ENCODE measurements around the gene OR10G3.
"Not testable (repeated sequence)": the region's sequence is repeated elsewhere in the genome, so short reads cannot be mapped to it uniquely, and the experiment has no call there.

Gene OR10G3, protein sequence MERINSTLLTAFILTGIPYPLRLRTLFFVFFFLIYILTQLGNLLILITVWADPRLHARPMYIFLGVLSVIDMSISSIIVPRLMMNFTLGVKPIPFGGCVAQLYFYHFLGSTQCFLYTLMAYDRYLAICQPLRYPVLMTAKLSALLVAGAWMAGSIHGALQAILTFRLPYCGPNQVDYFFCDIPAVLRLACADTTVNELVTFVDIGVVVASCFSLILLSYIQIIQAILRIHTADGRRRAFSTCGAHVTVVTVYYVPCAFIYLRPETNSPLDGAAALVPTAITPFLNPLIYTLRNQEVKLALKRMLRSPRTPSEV

DNA sequence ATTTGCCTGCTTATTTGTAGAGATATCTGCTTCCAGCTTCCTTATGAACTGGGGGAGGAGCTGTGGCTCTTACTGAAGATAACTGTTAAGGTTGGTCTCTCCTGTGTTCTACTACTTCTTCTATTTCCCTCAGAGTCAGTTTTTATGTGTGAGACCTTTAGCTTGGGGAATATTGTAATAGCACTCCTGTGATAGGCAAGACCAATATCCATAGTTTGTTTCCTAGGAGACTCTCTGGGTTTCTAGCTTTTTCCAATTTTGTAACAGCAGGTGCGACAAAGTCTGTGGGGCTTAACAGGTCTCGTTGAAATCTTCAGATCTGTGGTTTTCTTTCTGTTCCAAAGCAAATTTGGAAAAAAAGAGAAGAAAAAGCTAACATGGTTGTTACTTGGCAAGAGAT, at the start of gene OR10G3:
Gene OR10G3, minus strand, starts transcription at position 101 of the 400 bp plus-strand sequence. CDS start 9,332 bp downstream, outside the sequence.
- no peaks in the 10 kb centered on the region for H3K4me1 Mint-ChIP-seq (ENCODE audit: low read depth)
- H3K36me3 Mint-ChIP-seq (ENCODE audit: low read depth) = no peaks in the 10 kb centered on the region
- H3K27me3 Mint-ChIP-seq = peaks cover 9% of the 10 kb centered on the region
- H3K9me3 Mint-ChIP-seq = no peaks in the 10 kb centered on the region
- H3K27ac Mint-ChIP-seq = no peak within 1 kb of the TSS
- H3K4me3 Mint-ChIP-seq = no peak within 1 kb of the TSS

DNA sequence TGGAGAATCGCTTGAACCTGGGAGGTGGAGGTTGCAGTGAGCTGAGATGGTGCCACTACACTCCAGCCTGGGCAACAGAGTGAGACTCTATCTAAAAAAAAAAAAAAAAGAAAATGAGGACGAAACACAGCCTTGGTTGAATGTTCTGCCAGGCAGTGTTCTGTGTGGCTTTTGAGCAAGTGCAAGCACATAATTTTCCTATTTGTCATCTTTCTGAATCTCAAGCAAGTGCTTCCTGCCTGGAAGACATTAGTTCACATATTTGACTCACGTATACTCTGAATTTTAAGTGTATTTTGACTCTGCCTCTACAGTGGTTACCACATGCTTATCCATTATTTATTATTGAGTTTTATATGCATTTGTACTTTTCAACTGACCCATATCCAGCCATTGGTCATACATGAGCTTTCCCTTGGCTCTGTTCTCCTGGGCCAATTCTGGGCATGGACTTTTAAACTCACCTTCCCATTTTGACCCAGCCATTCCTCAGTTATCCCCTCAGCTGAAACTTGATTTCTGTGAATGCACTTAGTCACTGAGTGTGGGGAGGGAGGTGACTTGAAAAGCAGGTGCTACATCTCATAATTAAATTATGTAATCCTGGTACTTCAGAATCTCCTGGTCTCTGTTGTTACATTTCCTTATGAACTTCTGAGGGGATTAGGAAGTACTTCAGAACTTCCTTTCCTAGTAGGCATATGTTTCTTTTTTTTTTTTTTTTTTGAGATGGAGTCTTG, 46.8 kb upstream of the OR10G3 start:
- no peak overlapping the region for H3K4me3 Mint-ChIP-seq

DNA sequence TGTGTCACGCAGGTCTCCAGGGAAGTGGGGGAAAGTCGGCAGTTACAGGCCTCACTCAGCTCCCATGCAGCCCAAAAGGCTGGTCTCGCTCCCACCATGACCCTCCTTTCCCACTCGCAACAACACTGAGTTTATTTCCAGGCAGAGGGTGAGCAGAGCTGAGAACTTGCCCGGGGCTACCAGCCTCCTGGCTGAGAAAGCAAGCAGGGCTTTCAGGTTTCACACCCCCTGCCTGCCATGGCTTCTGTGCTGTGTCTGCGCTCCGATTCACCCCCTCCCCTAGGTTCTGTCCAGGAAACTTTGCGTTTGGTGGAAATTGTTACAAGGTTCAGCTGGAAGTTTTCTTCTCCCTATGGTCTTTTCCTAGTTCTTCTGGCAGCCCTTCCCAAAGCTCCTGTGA, 37.7 kb upstream of the OR10G3 start:
- Mint-ChIP-seq H3K9me3 (no peaks in the 10 kb centered on the region), H3K4me3 (no peak overlapping the region), H3K27ac (no peak overlapping the region)

More for the DNA sequence above, 46.8 kb upstream of the OR10G3 start:
- peaks cover 24% of the 10 kb centered on the region for H3K27me3 Mint-ChIP-seq
- no peaks in the 10 kb centered on the region for H3K4me1 Mint-ChIP-seq (ENCODE audit: low read depth)
- H3K27ac Mint-ChIP-seq = no peak overlapping the region
- H3K9me3 Mint-ChIP-seq = peaks cover 7% of the 10 kb centered on the region
- H3K36me3 Mint-ChIP-seq (ENCODE audit: low read depth) = no peaks in the 10 kb centered on the region

DNA sequence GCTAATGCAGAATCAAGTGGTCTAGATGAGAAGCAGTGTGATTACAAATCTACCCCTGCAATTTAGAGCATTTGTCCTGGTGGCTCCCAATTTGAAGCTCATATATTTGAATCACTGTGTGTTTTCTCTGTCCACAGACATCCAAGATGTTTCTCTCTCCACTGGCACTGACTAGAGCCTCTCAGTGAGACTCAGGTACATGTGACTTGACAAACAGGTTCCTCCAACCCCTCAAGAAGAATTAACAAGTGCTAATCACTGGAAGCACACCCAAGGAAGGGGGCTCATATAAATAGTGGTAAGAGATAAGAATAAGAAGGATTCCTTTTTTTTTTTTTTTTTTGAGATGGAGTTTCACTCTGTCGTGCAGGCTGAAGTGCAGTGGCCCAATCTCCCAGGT, 34.4 kb upstream of the OR10G3 start:
- Mint-ChIP-seq H3K36me3 (ENCODE audit: low read depth) (no peaks in the 10 kb centered on the region), H3K9me3 (no peaks in the 10 kb centered on the region), H3K4me1 (ENCODE audit: low read depth) (no peaks in the 10 kb centered on the region), H3K4me3 (no peak overlapping the region), H3K27ac (no peak overlapping the region), H3K27me3 (peaks cover 17% of the 10 kb centered on the region)

More for the DNA sequence above, 37.7 kb upstream of the OR10G3 start:
- Mint-ChIP-seq H3K36me3 (ENCODE audit: low read depth) (no peaks in the 10 kb centered on the region), H3K4me1 (ENCODE audit: low read depth) (no peaks in the 10 kb centered on the region), H3K27me3 (peaks cover 21% of the 10 kb centered on the region)

DNA sequence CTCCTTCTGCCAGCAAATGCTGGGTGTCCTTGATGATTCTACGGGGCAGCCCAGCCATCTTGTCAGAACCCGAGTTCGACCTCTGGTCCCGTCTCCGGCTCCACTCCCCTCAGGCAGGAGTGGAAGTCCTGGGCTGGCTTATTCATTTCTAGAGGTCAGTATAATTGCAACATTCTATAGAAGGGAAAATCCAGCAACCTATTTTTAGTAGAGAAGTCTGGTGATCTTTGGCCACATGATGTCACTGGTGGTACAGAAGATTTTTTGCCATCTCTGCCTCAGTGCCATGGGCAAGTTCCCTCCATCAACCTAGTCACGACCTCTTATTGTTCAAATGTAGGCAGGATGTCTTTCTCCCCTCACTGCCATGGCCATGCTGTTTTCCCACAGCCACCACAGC, 32.4 kb upstream of the OR10G3 start:
- Mint-ChIP-seq H3K4me3 (no peak overlapping the region), H3K36me3 (ENCODE audit: low read depth) (no peaks in the 10 kb centered on the region), H3K27ac (no peak overlapping the region), H3K27me3 (peaks cover 19% of the 10 kb centered on the region), H3K9me3 (no peaks in the 10 kb centered on the region), H3K4me1 (ENCODE audit: low read depth) (no peaks in the 10 kb centered on the region)

DNA sequence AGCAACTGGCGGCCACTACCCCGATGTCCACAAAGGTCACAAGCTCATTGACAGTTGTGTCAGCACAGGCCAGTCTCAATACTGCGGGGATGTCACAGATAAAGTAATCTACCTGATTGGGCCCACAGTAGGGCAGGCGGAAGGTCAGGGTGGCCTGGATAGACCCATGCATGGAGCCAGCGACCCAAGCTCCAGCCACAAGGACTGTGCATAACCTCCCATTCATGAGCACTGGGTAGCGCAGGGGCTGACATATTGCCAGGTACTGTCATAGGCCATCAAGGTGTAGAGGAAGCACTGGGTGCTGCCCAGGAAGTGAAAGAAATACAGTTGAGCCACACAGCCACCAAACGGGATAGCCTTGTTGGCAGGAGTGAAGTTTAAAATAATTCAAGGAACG, 22.3 kb upstream of the OR10G3 start:
- H3K4me1 Mint-ChIP-seq (ENCODE audit: low read depth) = not testable (repeated sequence)

DNA sequence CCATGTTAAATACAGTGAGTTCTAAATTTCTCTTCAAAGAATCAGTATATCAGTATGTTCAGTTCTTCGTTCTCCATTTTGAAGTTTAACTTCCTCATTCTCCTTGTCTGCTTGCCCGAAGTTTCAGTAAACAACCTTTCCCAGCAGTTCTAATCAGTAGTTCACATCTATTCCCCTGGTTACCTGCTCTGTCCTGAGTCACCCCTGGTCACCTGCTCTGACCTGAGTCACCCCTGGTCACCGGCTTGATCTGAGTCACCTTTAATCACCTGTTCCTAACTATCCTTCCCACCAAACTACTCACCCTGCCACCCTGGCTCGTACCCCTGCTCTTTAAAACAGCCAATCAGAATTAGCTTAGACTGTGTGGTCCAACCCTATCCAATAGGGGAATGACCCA, 9.4 kb upstream of the OR10G3 start:
- H3K4me1 Mint-ChIP-seq (ENCODE audit: low read depth) = no peaks in the 10 kb centered on the region
- no peak overlapping the region for H3K4me3 Mint-ChIP-seq
- H3K27ac Mint-ChIP-seq = no peak overlapping the region
- H3K36me3 Mint-ChIP-seq (ENCODE audit: low read depth) = no peaks in the 10 kb centered on the region
- peaks cover 19% of the 10 kb centered on the region for H3K9me3 Mint-ChIP-seq
- H3K27me3 Mint-ChIP-seq = peaks cover 33% of the 10 kb centered on the region

More for the DNA sequence above, 22.3 kb upstream of the OR10G3 start:
- H3K27me3 Mint-ChIP-seq; H3K27ac Mint-ChIP-seq; H3K9me3 Mint-ChIP-seq; H3K4me3 Mint-ChIP-seq; H3K36me3 Mint-ChIP-seq (ENCODE audit: low read depth): not testable (repeated sequence)

DNA sequence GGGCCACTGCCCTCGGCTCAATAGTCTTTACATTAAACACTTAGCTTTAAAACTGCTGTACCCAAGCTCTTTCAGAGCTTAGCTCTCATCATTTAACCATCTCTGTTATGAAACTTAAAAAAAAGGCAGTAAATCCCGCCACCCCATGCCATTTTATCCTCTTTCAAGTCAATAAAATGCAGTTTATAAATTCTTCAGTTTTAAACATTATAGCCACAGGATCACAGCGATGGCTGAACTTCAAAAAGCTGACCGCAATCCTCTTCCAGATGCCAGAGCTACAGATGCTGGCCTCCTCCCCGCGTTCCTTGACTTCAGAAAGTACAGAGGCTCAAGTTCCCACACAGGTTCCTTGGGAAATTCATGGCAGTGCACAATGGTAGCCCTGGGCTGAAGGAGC, 4.2 kb downstream of the OR10G3 start:
- Mint-ChIP-seq H3K27me3 (peaks cover 22% of the 10 kb centered on the region), H3K27ac (no peak overlapping the region), H3K9me3 (peaks cover 5% of the 10 kb centered on the region), H3K4me3 (no peak overlapping the region), H3K4me1 (ENCODE audit: low read depth) (no peaks in the 10 kb centered on the region), H3K36me3 (ENCODE audit: low read depth) (no peaks in the 10 kb centered on the region)

DNA sequence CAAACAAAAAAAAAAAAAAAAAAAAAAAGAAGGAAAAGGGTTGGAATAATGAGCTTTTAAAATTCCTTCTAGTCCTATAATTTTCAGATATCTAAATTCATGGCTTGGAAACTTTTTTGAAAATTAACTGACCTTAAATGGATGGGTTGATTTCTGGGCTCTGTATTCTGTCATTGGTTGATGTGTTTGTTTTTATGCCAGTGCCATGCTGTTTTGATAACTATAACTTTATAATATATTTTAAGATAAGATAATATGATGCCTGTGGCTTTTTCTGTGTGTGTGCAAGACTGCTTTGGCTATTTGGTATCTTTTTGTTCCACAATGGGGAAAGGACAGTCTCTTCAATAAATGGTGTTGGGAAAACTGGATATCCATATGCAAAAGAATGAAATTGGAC, 7.3 kb downstream of the OR10G3 start:
- H3K27ac Mint-ChIP-seq = no peak overlapping the region
- peaks cover 5% of the 10 kb centered on the region for H3K9me3 Mint-ChIP-seq
- H3K36me3 Mint-ChIP-seq (ENCODE audit: low read depth) = no peaks in the 10 kb centered on the region
- peaks cover 32% of the 10 kb centered on the region for H3K27me3 Mint-ChIP-seq
- no peaks in the 10 kb centered on the region for H3K4me1 Mint-ChIP-seq (ENCODE audit: low read depth)
- H3K4me3 Mint-ChIP-seq = no peak overlapping the region

DNA sequence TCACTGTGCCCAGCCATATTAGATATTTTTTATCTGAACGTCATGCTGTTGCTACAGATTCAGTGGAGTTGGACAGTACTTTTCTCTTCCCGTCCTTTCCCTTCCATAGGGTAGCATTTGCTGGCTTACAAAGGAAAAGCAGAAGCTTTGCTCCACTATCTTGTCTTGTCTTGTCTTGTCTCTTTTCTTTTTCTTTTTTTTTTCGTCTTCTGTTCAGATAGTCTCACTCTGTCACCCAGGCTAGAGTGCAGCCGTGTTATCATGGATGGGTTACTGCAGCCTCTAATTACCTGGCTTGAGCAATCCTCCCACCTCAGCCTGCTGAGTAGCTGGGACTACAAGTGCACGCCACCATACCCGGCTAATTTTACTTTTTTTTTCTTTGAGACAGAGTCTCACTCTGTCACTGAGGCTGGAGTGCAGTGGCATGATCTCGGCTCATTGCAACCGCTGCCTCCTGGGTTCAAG, 21.1 kb downstream of the OR10G3 start:
- Mint-ChIP-seq H3K4me1 (ENCODE audit: low read depth) (peaks cover 6% of the 10 kb centered on the region), H3K36me3 (ENCODE audit: low read depth) (no peaks in the 10 kb centered on the region), H3K9me3 (no peaks in the 10 kb centered on the region), H3K27me3 (no peaks in the 10 kb centered on the region), H3K27ac (no peak overlapping the region), H3K4me3 (no peak overlapping the region)

DNA sequence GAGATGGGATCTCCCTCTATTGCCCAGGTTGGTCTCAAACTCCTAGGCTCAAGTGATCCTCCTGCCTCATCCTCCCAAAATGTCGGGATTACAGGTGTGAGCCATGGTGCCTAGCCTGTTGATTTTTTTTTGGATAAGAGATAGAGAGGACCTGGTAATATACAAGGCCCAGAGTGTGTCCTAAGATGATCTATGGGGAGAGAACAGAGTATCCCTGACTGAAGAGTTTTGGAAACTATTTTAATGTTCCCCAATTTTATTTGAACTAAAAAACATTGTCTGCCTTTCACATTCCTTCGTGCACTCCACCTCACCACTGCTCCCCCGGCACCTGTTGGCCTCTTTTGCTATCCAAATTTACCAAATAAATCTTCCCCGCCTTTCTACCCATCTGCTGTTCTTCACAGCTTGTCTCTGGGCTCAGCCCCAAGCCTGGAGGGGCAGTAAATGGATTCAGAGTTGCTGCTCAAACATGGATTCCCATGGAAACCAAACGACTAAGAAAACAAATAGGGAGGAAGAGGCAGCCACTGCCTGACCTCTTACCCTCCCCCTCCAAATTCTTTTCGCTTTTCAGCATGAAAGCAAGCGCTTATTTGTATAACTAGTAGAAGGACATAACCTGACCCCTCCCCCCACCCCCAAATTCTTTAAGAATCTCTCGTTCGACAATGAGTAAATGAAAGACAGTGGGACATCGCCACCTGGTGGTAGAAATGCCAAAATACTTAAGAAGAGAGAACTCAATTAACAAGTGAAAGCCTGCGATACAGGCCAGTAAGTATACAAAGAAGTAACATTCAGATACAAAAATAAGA, 22.6 kb downstream of the OR10G3 start:
- Mint-ChIP-seq H3K27ac (no peak overlapping the region), H3K27me3 (no peaks in the 10 kb centered on the region), H3K9me3 (no peaks in the 10 kb centered on the region), H3K4me1 (ENCODE audit: low read depth) (peaks cover 6% of the 10 kb centered on the region), H3K36me3 (ENCODE audit: low read depth) (no peaks in the 10 kb centered on the region), H3K4me3 (no peak overlapping the region)

DNA sequence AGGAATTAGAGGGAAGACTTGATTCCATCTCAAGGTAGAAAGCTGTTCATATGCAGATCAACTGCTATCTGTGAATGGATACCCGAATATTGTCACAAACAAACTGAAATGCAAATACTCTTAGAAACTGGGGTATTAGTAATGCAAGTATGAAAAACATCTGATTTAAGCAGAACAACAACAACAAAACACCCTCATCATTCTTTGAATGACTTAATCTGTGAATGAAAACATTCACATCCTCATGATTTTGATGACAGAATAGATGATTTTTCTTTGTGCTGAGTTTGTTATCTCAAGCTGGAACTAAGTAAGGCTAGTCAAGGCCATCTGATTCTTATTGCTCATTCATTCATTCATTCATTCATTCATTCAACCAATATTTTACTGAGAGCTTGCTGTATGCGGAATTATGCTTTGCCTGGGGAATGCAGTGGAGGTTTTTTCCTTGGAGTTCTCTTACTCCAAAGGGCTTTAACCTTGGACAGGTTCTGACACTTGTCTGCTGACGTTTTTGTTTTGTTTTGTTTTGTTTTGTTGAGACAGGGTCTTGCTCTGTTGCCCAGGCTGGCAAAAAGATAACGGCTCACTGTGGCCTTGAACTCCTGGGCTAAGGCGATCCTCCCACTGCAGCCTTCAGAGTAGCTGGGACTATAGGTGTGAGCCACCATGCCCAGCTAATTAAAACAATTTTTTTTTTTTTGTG, 23.3 kb downstream of the OR10G3 start:
- peaks cover 6% of the 10 kb centered on the region for H3K4me1 Mint-ChIP-seq (ENCODE audit: low read depth)
- no peaks in the 10 kb centered on the region for H3K9me3 Mint-ChIP-seq
- H3K36me3 Mint-ChIP-seq (ENCODE audit: low read depth) = no peaks in the 10 kb centered on the region
- H3K27me3 Mint-ChIP-seq = no peaks in the 10 kb centered on the region
- H3K27ac Mint-ChIP-seq = no peak overlapping the region
- no peak overlapping the region for H3K4me3 Mint-ChIP-seq

DNA sequence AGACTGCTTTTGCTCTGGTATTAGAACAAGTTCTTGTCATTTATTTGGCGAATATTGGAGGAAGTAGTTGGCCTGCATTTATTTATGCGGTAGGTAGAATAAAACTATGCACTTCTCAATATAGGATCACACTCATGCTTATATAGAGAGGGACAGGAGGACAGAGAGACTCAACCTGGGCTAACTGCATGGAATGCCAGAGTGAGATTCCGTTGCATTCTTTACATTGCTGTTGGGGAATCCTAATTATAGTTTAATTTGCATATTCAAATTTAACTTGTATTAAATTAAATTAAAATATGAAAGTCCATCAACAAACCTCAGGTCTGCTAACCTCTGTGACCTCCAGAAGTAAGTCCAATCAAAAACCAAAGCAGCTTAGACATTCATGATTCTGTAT, 26.6 kb downstream of the OR10G3 start:
- Mint-ChIP-seq H3K4me3 (no peak overlapping the region), H3K27ac (no peak overlapping the region), H3K4me1 (ENCODE audit: low read depth) (peaks cover 6% of the 10 kb centered on the region), H3K36me3 (ENCODE audit: low read depth) (no peaks in the 10 kb centered on the region), H3K27me3 (no peaks in the 10 kb centered on the region), H3K9me3 (no peaks in the 10 kb centered on the region)

DNA sequence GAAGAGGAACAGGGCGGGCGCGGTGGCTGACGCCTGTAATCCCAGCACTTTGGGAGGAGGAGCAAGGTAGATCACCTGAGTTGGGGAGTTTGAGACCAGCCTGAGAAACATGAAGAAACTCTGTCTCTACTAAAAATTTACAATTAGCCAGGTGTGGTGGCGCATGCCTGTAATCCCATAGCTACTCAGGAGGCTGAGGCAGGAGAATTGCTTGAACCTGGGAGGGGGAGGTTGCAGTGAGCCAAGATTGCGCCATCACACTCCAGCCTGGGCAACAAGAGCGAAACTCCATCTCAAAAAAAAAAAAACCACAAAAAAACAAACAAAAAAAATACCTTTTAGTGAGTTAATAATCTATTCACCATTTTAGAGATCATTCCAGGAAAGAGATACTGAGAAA, 35.3 kb downstream of the OR10G3 start:
- H3K4me3 Mint-ChIP-seq; H3K4me1 Mint-ChIP-seq (ENCODE audit: low read depth); H3K27me3 Mint-ChIP-seq; H3K9me3 Mint-ChIP-seq; H3K36me3 Mint-ChIP-seq (ENCODE audit: low read depth); H3K27ac Mint-ChIP-seq: not testable (repeated sequence)

Measured in stimulated activated naive CD8-positive, alpha-beta T cell treated with anti-CD3 and anti-CD28 coated beads, Interleukin-15, Interleukin-2, amounts not matched to agents 100 ng/mL and 50 ng/mL, for 24 hours (primary cell).